NB4 (cell line): ENCODE data around the gene SPARC.

Source experiments
- CTCF ChIP-seq: IDR thresholded peaks from one replicate; pipeline ENCODE4 v1.5.1; 2012; ENCODE audit warnings: low read depth, low read length
- MAX ChIP-seq: IDR thresholded peaks from 2 replicates; pipeline ENCODE4 v1.6.1; 2011; ENCODE audit warnings: low read depth, low read length
- MYC ChIP-seq: IDR thresholded peaks from 2 replicates; pipeline ENCODE4 v1.6.1; 2011; ENCODE audit warnings: low read depth, low read length
- POLR2A ChIP-seq: IDR thresholded peaks from 2 replicates; pipeline ENCODE4 v1.6.1; 2011; ENCODE audit warnings: mild to moderate bottlenecking; ENCODE audit not compliant: insufficient read length; ENCODE audit errors: extremely low read depth

- TF ChIP-seq POLR2A (no peak), CTCF (no peak), MYC (no peak), MAX (no peak)
Measured at GRCh38 chr5:151648988-151649387, 37.7 kb downstream of the SPARC start.
